ENCODE data around the gene RBMX.
"Not testable (repeated sequence)": the region's sequence is repeated elsewhere in the genome, so short reads cannot be mapped to it uniquely, and the experiment has no call there.

Gene RBMX

DNA sequence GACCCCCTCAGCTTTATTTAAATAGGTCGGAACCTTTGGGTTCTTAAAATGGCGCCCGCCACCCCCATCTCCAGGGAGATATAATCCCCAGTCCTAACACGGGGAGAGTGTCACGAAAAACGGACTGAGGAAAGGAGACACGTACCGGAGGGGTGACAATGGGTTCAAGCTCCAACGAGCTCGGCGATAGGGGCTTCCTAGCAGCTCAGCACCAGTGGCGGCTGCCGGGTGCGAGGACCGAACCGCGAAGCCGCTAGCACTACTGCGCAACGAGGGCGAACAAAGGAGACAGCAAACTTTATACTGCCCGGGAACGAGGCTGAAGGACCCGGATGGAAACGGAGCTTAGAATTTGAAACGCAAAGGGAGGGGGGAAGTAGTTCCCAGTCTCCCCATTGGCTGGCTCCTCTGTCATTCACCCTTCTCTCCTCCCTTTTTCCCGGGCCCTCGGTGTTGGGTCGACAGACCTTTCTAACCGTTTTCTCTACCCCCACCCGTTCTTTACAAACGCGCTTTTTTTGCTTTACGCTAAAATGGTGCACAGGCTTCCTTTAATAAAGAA, at the start of gene RBMX:
Gene RBMX (minus strand): TSS at position 274 of the 562 bp plus-strand sequence. CDS start 1,298 bp downstream, outside the sequence.
- DNase-seq (ENCODE audit: low read depth): peak; percentile 85
- TF ChIP-seq, protein P1, sequence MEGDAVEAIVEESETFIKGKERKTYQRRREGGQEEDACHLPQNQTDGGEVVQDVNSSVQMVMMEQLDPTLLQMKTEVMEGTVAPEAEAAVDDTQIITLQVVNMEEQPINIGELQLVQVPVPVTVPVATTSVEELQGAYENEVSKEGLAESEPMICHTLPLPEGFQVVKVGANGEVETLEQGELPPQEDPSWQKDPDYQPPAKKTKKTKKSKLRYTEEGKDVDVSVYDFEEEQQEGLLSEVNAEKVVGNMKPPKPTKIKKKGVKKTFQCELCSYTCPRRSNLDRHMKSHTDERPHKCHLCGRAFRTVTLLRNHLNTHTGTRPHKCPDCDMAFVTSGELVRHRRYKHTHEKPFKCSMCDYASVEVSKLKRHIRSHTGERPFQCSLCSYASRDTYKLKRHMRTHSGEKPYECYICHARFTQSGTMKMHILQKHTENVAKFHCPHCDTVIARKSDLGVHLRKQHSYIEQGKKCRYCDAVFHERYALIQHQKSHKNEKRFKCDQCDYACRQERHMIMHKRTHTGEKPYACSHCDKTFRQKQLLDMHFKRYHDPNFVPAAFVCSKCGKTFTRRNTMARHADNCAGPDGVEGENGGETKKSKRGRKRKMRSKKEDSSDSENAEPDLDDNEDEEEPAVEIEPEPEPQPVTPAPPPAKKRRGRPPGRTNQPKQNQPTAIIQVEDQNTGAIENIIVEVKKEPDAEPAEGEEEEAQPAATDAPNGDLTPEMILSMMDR (IDR thresholded peaks at IDR 0.05; ENCODE audit: control insufficient read depth, extremely low read depth, insufficient read depth): no peak
- H3K4me3 ChIP-seq (ENCODE audit: low read depth, low read length): peak within 1 kb of the TSS; percentile 89

DNA sequence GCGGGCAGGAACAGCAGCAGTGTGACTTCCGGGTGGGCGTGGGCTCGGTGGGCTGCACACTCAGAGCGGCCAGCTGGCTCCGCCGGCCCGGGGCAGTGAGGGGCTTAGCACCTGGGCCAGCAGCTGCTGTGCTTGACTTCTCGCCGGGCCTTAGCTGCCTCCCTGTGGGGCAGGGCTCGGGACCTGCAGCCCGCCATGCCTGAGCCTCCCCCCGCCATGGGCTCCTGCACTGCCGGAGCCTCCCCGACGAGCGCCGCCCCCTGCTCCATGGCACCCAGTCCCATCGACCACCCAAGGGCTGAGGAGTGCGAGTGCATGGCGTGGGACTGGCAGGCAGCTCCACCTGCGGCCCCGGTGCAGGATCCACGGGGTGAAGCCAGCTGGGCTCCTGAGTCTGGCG, 40.9 kb upstream of the RBMX start:
- not testable (repeated sequence) for DNase-seq (ENCODE audit: low read depth); H3K4me3 ChIP-seq (ENCODE audit: low read depth, low read length)

DNA sequence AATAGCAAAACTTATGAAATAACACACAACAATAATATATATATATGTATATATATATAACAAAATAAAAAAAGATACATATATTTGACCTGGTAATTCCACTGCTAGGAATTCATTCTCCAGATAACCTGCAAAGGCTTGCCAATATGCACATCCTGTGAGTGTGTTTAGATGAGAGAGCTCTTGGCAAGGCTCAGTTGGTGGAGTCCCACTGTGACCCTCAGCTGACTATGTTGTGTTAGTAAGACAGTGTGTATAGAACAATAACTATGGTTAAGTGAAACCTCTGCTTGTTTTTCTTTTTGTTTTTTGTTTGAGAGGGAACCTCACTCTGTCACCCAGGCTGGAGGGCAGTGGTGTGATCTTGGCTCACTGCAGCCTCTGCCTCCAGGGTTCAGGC, 39.5 kb upstream of the RBMX start:
- TF ChIP-seq, protein P1 (IDR thresholded peaks at IDR 0.05; ENCODE audit: control insufficient read depth, extremely low read depth, insufficient read depth): no peak
- no peak overlapping the region for H3K4me3 ChIP-seq (ENCODE audit: low read depth, low read length)
- DNase-seq (ENCODE audit: low read depth): no peak

DNA sequence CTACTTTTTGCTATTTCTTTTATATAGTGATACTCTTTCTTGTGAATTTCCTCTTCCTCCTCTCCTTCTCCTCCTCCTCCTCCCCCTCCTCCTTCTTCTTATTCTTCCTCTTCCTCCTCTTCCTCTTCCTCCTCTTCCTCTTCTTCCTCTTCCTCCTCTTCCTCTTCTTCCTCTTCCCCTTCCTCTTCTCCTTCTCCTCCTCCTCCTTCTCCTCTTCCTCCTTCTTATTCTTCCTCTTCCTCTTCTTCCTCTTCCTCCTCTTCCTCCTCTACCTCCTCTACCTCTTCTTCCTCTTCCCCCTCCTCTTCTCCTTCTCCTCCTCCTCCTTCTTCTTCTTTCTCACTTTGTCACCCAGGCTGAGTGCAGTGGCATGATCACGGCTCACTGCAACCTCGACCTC, 36.3 kb upstream of the RBMX start:
- DNase-seq (ENCODE audit: low read depth): no peak
- TF ChIP-seq, protein P1 (IDR thresholded peaks at IDR 0.05; ENCODE audit: control insufficient read depth, extremely low read depth, insufficient read depth): no peak
- H3K4me3 ChIP-seq (ENCODE audit: low read depth, low read length): no peak overlapping the region

DNA sequence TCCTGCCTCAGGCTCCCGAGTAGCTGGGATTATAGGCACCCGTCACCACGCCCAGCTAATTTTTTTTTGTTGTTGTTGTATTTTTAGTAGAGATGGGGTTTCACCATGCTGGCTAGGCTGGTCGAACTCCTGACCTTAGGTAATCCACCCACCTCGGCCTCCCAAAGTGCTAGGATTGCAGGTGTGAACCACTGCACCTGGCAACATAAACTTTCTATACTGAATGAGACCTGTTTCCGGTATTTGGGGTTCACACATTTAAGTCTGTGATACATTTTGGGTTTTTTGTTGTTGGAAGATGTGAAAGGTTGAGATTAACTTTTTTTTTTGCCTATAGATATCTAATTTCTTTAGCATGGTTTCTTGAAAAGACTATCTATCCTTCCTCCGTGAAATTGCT, 31.1 kb upstream of the RBMX start:
- DNase-seq (ENCODE audit: low read depth); H3K4me3 ChIP-seq (ENCODE audit: low read depth, low read length): not testable (repeated sequence)

DNA sequence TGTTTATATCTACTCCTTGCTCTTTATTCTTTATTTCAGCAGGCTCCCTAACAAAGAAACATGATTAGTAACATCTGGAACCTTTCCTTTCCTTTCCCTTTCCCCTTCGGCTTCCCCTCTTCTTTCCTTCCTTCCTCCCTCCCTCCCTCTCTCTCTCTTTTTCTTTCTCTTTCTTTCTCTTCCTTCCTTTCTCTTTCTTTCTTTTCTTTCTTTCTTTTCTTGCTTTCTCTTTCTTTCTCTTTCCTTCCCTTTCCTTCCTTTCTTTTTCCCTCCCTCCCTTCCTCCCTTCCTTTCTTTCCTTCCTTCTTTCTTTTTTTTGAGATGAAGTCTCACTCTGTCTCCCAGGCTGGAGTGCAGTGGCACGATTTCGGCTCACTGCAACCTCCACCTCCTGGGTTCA, 30.7 kb upstream of the RBMX start:
- H3K4me3 ChIP-seq (ENCODE audit: low read depth, low read length): no peak overlapping the region
- DNase-seq (ENCODE audit: low read depth): no peak
- TF ChIP-seq, protein P1 (IDR thresholded peaks at IDR 0.05; ENCODE audit: control insufficient read depth, extremely low read depth, insufficient read depth): no peak

DNA sequence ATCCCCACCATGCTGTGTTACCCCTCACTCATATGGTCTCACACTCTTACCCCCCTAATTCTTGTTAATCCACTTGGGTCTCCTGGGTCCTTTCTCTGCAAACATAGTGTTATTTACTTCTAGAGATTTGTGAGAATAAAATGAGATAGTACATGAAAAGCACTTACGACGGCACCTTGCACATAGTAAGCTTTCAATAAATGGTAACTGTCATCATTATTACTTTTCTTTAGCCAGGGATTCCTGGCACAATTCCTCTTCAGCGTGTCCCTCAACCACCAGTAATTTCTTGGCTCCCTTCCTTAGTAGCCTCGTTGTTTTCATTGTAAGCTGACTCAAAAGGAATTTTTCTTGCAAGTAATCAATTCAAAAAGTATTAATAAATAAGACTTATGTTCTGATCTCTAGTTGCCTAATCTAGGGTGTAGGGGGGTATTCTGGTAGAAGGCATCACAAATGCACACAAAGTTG, 30.1 kb upstream of the RBMX start:
- DNase-seq (ENCODE audit: low read depth): no peak
- H3K4me3 ChIP-seq (ENCODE audit: low read depth, low read length): peak overlapping the region; percentile 67
- TF ChIP-seq, protein P1 (IDR thresholded peaks at IDR 0.05; ENCODE audit: control insufficient read depth, extremely low read depth, insufficient read depth): no peak

DNA sequence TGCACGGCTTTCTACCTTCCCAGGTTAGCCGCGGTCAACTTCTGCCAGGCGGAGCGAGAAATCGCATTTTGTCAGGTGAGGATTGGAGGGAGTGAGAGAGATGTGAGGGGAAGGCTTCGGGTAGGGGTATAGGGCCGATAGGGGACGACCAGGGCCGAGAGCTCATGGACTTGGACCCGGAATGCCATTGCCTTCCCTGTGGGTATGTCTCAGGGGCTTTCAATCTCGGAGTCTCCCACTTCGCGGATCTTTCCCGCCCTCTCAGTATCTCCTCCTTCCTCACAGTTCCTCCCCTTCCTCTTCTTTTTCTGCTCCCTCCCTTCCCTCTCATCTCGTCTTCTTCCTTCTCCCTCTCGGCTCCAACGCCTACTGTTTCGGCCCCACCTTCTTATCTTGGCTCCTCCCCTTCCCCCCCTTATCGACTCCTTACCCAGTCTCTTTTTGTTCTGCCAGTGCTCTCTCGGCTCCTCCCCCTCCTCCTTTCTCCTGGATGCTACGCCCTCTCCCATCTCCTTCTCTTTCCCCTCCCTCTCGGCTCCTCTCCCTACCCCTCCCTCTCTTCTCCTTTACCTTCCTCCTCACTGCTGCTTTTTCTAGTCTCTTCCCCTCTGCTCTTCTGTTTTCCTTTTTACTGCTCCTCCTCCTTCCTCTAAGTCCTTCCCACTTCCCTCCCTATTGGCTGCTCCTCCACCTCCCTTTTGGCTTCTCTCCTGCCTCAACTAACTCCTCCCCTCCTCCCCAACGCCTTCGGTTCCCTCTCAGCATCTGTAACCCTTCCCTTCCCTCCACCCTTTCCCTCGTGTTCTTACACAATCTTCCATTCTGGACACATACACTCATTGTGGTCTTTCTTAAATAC, 29.4 kb upstream of the RBMX start:
- TF ChIP-seq, protein P1 (IDR thresholded peaks at IDR 0.05; ENCODE audit: control insufficient read depth, extremely low read depth, insufficient read depth): no peak
- peak; percentile 89 for DNase-seq (ENCODE audit: low read depth)
- H3K4me3 ChIP-seq (ENCODE audit: low read depth, low read length): peak overlapping the region; percentile 67
